Fibroblast of pulmonary artery (primary cell): ENCODE data around the gene WASHC3.

Source experiments
- DNase-seq: peaks from one replicate; pipeline ENCODE4 v3.0.0-alpha.2; 2010; ENCODE audit warnings: low read depth
- H3K4me3 ChIP-seq: replicated peaks from 2 replicates; pipeline ENCODE4 v1.5.1; 2011; ENCODE audit warnings: low read depth, mild to moderate bottlenecking, control low read depth, low read length, moderate library complexity
- TF ChIP-seq, protein P1 (sequence below): IDR thresholded peaks from 2 replicates; pipeline ENCODE4 v1.5.1; 2011; ENCODE audit warnings: mild to moderate bottlenecking, control low read depth, low read length, inconsistent platforms; ENCODE audit errors: missing control alignments

WASHC3 gene

GRCh38 chr12:102009796-102010195 is 52.0 kb downstream of the WASHC3 start:
- TF ChIP-seq, protein P1, sequence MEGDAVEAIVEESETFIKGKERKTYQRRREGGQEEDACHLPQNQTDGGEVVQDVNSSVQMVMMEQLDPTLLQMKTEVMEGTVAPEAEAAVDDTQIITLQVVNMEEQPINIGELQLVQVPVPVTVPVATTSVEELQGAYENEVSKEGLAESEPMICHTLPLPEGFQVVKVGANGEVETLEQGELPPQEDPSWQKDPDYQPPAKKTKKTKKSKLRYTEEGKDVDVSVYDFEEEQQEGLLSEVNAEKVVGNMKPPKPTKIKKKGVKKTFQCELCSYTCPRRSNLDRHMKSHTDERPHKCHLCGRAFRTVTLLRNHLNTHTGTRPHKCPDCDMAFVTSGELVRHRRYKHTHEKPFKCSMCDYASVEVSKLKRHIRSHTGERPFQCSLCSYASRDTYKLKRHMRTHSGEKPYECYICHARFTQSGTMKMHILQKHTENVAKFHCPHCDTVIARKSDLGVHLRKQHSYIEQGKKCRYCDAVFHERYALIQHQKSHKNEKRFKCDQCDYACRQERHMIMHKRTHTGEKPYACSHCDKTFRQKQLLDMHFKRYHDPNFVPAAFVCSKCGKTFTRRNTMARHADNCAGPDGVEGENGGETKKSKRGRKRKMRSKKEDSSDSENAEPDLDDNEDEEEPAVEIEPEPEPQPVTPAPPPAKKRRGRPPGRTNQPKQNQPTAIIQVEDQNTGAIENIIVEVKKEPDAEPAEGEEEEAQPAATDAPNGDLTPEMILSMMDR, result no peak
- H3K4me3 ChIP-seq, result no peak overlapping the region
- no peak for DNase-seq

- TF ChIP-seq, protein P1, result no peak
- DNase-seq, result no peak
- no peak overlapping the region for H3K4me3 ChIP-seq
Observed at GRCh38 chr12:102008615-102009126, 53.1 kb downstream of the WASHC3 start.

- TF ChIP-seq, protein P1, result no peak
- no peak overlapping the region for H3K4me3 ChIP-seq
- no peak for DNase-seq
Observed at GRCh38 chr12:102005256-102005655, 56.5 kb downstream of the WASHC3 start.

DNA sequence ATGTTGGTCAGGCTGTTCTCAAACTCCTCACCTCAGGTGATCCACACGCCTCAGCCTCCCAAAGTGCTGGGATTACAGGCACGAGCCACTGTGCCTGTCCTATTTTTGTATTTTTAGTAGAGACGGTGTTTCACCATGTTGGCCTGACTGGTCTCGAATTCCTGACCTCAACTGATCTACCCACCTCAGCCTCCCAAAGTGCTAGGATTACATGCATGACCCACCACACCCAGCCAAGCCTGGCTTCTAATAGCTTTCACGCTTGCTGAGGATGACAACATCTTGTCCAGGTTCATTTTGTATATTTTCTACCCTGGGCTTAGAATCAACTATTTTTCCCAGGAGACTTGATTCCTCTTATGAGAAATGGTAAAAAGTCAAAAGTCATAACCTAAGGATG is 64.7 kb downstream of the WASHC3 start:
- TF ChIP-seq, protein P1, result no peak
- H3K4me3 ChIP-seq, result no peak overlapping the region
- no peak for DNase-seq

GRCh38 chr12:101995684-101996083 is 66.1 kb downstream of the WASHC3 start:
- TF ChIP-seq, protein P1, result no peak
- no peak for DNase-seq
- H3K4me3 ChIP-seq, result no peak overlapping the region

GRCh38 chr12:101992091-101992490 is 69.7 kb downstream of the WASHC3 start:
- TF ChIP-seq, protein P1, result no peak
- peak; percentile 3 for DNase-seq
- no peak overlapping the region for H3K4me3 ChIP-seq

DNA sequence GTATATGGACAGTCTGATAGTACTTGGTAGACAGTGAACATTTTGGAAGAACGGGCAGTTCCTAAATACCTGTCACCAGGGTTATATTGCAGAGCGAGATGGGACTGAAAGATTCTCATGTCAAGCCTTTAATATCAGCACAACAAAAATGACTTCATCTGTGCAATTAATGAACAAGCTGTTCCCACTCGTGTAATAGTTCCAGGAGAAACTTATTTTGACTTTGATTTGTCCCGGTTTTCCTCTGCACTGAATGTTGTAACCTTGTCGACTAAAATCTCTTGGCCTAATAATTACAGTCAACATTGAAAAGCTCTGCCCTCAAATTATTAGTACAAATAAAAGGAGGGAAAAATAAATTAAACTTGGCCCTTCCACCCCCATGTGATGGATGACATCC is 79.5 kb downstream of the WASHC3 start:
- no peak overlapping the region for H3K4me3 ChIP-seq
- TF ChIP-seq, protein P1, result no peak
- DNase-seq, result no peak
